ENCODE measurements around the gene RNF214.

The RNF214 gene

GRCh38 chr11:117219001-117219400 is 13.5 kb upstream of the RNF214 start:
- Histone ChIP-seq H3K36me3 (replicated peaks) (peaks cover 30% of the 10 kb centered on the region), H3K27ac (no peak overlapping the region), H3K4me3 (ENCODE audit: low read depth, low read length) (no peak overlapping the region), H3K27me3 (replicated peaks) (no peaks in the 10 kb centered on the region)
- no peak for TF ChIP-seq CTCF (IDR thresholded peaks at IDR 0.05; ENCODE audit: low read depth, low read length, missing control alignments)
- in situ Hi-C loops (cut with HindIII; ENCODE audit: low pct_ligation_motif_present, low sequenced_read_pairs) = no loop called here
- DNase-seq = no peak

- Histone ChIP-seq H3K27me3 (replicated peaks) (no peaks in the 10 kb centered on the region), H3K4me3 (ENCODE audit: low read depth, low read length) (no peak overlapping the region), H3K27ac (no peak overlapping the region), H3K36me3 (replicated peaks) (peaks cover 30% of the 10 kb centered on the region)
- TF ChIP-seq CTCF (IDR thresholded peaks at IDR 0.05; ENCODE audit: low read depth, low read length, missing control alignments) = no peak
- no peak for DNase-seq
- in situ Hi-C loops (cut with HindIII; ENCODE audit: low pct_ligation_motif_present, low sequenced_read_pairs) = no loop called here
These were observed 13.0 kb upstream of the RNF214 start for GRCh38 chr11:117219455-117219854.

GRCh38 chr11:117219995-117220394 is 12.5 kb upstream of the RNF214 start:
- H3K4me3 ChIP-seq (ENCODE audit: low read depth, low read length) = no peak overlapping the region
- in situ Hi-C loops (cut with HindIII; ENCODE audit: low pct_ligation_motif_present, low sequenced_read_pairs) = no loop called here
- H3K27me3 ChIP-seq (replicated peaks) = no peaks in the 10 kb centered on the region
- DNase-seq = no peak
- peaks cover 28% of the 10 kb centered on the region for H3K36me3 ChIP-seq (replicated peaks)
- no peak overlapping the region for H3K27ac ChIP-seq
- TF ChIP-seq CTCF (IDR thresholded peaks at IDR 0.05; ENCODE audit: low read depth, low read length, missing control alignments) = no peak

GRCh38 chr11:117220568-117220967 is 11.9 kb upstream of the RNF214 start:
- Histone ChIP-seq H3K27me3 (replicated peaks) (no peaks in the 10 kb centered on the region), H3K27ac (no peak overlapping the region), H3K4me3 (ENCODE audit: low read depth, low read length) (no peak overlapping the region), H3K36me3 (replicated peaks) (peaks cover 33% of the 10 kb centered on the region)
- no peak for TF ChIP-seq CTCF (IDR thresholded peaks at IDR 0.05; ENCODE audit: low read depth, low read length, missing control alignments)
- in situ Hi-C loops (cut with HindIII; ENCODE audit: low pct_ligation_motif_present, low sequenced_read_pairs) = no loop called here
- DNase-seq = no peak

GRCh38 chr11:117220999-117221774 is 11.3 kb upstream of the RNF214 start:
- H3K27ac ChIP-seq = no peak overlapping the region
- TF ChIP-seq CTCF (IDR thresholded peaks at IDR 0.05; ENCODE audit: low read depth, low read length, missing control alignments) = no peak
- in situ Hi-C loops (cut with HindIII; ENCODE audit: low pct_ligation_motif_present, low sequenced_read_pairs) = no loop called here
- H3K27me3 ChIP-seq (replicated peaks) = no peaks in the 10 kb centered on the region
- DNase-seq = no peak
- no peak overlapping the region for H3K4me3 ChIP-seq (ENCODE audit: low read depth, low read length)
- H3K36me3 ChIP-seq (replicated peaks) = peaks cover 36% of the 10 kb centered on the region

Data from brain microvascular endothelial cell (primary cell).